Measurements from ENCODE around the gene AMZ1. TPM values are rescaled to one million over a fixed set of nuclear protein-coding genes. Genes with fewer than 3 reads are reported as not detected.

AMZ1 gene
- total and polyA plus RNA-seq, 10 of the 15 experiments (the other 5 are each of a cell fraction or from before 2014, with no cell fraction given), result 0.02 to 2.0 (median 0.69) TPM

DNA sequence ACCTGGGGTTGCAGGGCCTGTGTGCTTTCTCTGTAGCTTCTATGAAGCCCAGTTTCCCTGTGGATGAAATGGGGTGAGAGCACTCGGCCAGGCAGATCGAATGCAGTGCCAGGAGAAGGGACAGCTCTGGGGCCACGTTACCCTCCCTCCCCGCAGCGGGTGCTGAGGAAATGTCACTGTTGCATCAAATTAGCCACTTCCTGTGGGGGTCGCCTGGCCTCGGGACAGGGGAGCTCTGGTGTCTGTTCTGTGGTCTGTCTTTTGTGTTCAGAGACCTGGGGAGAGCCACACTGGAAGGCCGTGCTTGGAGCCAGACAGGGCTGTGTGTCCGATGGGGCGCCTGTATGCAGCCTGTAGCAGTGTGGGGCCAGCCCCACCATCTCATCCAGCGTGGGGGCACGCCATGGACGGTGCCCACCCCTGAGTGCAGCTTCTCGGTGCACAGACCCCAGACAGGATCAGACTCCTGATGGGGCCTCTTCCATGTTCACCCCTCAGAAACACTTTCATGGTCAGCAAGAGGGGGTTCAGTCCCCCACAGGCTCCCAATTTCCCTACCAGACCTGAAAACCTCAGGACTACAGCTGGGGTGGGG lies 42.6 kb upstream of the AMZ1 start:
- H4K20me1 ChIP-seq (ENCODE audit: control insufficient read depth, insufficient read depth), result no peaks in the 10 kb centered on the region
- H3K4me3 ChIP-seq, result no peak overlapping the region
- CTCF ChIA-PET, result interaction anchor here (0.6 to 4.1 kb wide), 7 partner anchors 11 to 86 kb away, joined by 3 to 26 read pairs (median 3); no protein-coding TSS in a partner anchor
- SMC1A ChIA-PET (ENCODE audit: uncharacterized antibody, unreplicated experiment), result interaction anchor here (0.8 to 4.0 kb wide), 5 partner anchors 12 to 78 kb away, joined by 3 to 17 read pairs (median 3); partner anchors contain the start of gene TTYH3
- peak overlapping the region; percentile 92 for H3K4me2 ChIP-seq (ENCODE audit: control insufficient read depth, insufficient read depth)
- WGBS (ENCODE audit: insufficient coverage, insufficient replicate concordance, low lambda C conversion rate, missing lambda C conversion rate), result 1% methylated on average over 12 of the region's 14 CpGs
- peaks cover 7% of the 10 kb centered on the region for H3K79me2 ChIP-seq (ENCODE audit: control insufficient read depth, insufficient read depth, low read length)
- peaks cover 30% of the 10 kb centered on the region for H3K4me1 ChIP-seq (ENCODE audit: control insufficient read depth, insufficient read depth, low read length)
- ATAC-seq (peak; percentile 50), DNase-seq (ENCODE audit: low read depth, low spot score) (no peak), FAIRE-seq (peak; percentile 86)
- BruUV-seq (replicated peaks), result no TSS peak
- H3K27me3 ChIP-seq (replicated peaks in 1 of 2; ENCODE audit: control insufficient read depth in 2 of 2, insufficient read depth in 2 of 2, low read length in 1 of 2), result no peaks in the 10 kb centered on the region
- no peaks in the 10 kb centered on the region for H3K9me3 ChIP-seq (replicated peaks; ENCODE audit: control insufficient read depth, insufficient read depth, low read length)
- H2AFZ ChIP-seq (ENCODE audit: control insufficient read depth, low read depth, low read length), result peak overlapping the region; percentile 75
- RAD21 ChIA-PET (ENCODE audit: unreplicated experiment), result interaction anchor here (0.8 to 1.3 kb wide), 3 partner anchors 9 to 64 kb away, joined by 3 to 5 read pairs (median 4); partner anchors contain the start of gene TTYH3
- peaks cover 0 to 11% of the 10 kb centered on the region in 2 experiments; a peak in 3 of 4 replicates for H3K36me3 ChIP-seq (ENCODE audit: control insufficient read depth in 2 of 2, insufficient read depth in 2 of 2, low read length in 1 of 2)
- intact Hi-C loops (cut with micrococcal nuclease; ENCODE audit: unreplicated experiment), result no loop called here
- in situ Hi-C loops (cut with MboI), result no loop called here
- peak overlapping the region; percentile 67 for H3K9ac ChIP-seq (ENCODE audit: control insufficient read depth, insufficient read depth, low read length)
- POLR2A ChIA-PET, result interaction anchor here (1.1 to 1.6 kb wide), 2 partner anchors 9 to 53 kb away, joined by 3 to 5 read pairs; no protein-coding TSS in a partner anchor
- peak overlapping the region; percentile 67 for H3K27ac ChIP-seq (ENCODE audit: control insufficient read depth, insufficient read depth)
- TF ChIP-seq YY1 (IDR thresholded peaks at IDR 0.05; ENCODE audit: low read depth, low read length), result no peak
- TF ChIP-seq JUNB (IDR thresholded peaks at IDR 0.05), result no peak
- no peak for TF ChIP-seq ZBED1 (IDR thresholded peaks at IDR 0.05; ENCODE audit: borderline replicate concordance)
- TF ChIP-seq SKIL (IDR thresholded peaks at IDR 0.05; ENCODE audit: low read depth, poor library complexity, severe bottlenecking), result no peak
- TF ChIP-seq KAT2A (conservative IDR thresholded peaks at IDR 0.05; ENCODE audit: control insufficient read depth, low read depth, low read length), result no peak
- TF ChIP-seq CEBPZ (IDR thresholded peaks at IDR 0.05; ENCODE audit: low read depth, low read length), result no peak
- TF ChIP-seq, protein P1, sequence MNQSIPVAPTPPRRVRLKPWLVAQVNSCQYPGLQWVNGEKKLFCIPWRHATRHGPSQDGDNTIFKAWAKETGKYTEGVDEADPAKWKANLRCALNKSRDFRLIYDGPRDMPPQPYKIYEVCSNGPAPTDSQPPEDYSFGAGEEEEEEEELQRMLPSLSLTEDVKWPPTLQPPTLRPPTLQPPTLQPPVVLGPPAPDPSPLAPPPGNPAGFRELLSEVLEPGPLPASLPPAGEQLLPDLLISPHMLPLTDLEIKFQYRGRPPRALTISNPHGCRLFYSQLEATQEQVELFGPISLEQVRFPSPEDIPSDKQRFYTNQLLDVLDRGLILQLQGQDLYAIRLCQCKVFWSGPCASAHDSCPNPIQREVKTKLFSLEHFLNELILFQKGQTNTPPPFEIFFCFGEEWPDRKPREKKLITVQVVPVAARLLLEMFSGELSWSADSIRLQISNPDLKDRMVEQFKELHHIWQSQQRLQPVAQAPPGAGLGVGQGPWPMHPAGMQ (IDR thresholded peaks at IDR 0.05; ENCODE audit: borderline replicate concordance), result no peak
- TF ChIP-seq, protein P2, sequence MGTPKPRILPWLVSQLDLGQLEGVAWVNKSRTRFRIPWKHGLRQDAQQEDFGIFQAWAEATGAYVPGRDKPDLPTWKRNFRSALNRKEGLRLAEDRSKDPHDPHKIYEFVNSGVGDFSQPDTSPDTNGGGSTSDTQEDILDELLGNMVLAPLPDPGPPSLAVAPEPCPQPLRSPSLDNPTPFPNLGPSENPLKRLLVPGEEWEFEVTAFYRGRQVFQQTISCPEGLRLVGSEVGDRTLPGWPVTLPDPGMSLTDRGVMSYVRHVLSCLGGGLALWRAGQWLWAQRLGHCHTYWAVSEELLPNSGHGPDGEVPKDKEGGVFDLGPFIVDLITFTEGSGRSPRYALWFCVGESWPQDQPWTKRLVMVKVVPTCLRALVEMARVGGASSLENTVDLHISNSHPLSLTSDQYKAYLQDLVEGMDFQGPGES (IDR thresholded peaks at IDR 0.05), result no peak
- no peak for TF ChIP-seq ZSCAN29 (IDR thresholded peaks at IDR 0.05)
- TF ChIP-seq ZNF217 (IDR thresholded peaks at IDR 0.05), result no peak
- no peak for TF ChIP-seq NFIC (IDR thresholded peaks at IDR 0.05; ENCODE audit: low read depth, low read length)
- no peak for TF ChIP-seq TCF7 (IDR thresholded peaks at IDR 0.05; ENCODE audit: borderline replicate concordance)

All from GM12878 (cell line).